Measurements from ENCODE around the gene HPN.
"Not testable (repeated sequence)": the region's sequence is repeated elsewhere in the genome, so short reads cannot be mapped to it uniquely, and the experiment has no call there.

HPN gene

GRCh38 chr19:35042954-35043604 is 1.6 kb downstream of the HPN start:
- DNase-seq = no peak

GRCh38 chr19:35043906-35044305 is 2.4 kb downstream of the HPN start:
- DNase-seq (no peak), ATAC-seq (no peak)

More at GRCh38 chr19:35042954-35043604, 1.6 kb downstream of the HPN start:
- no peak for ATAC-seq

- ATAC-seq = no peak
- peak; percentile 75 for DNase-seq
Observed at GRCh38 chr19:35044317-35045117, 3.0 kb downstream of the HPN start.

GRCh38 chr19:35045667-35046300 is 4.3 kb downstream of the HPN start:
- ATAC-seq (peak; percentile 87), DNase-seq (peak; percentile 43)

GRCh38 chr19:35046461-35046860 is 4.9 kb downstream of the HPN start:
- no peak for DNase-seq
- ATAC-seq = no peak

- DNase-seq = no peak
- ATAC-seq = no peak
Observed at GRCh38 chr19:35048911-35049411, 7.4 kb downstream of the HPN start.

GRCh38 chr19:35049456-35049855 is 7.9 kb downstream of the HPN start:
- ATAC-seq (no peak), DNase-seq (no peak)

- ATAC-seq, DNase-seq: not testable (repeated sequence)
Observed at GRCh38 chr19:35050662-35051061, 9.1 kb downstream of the HPN start.

GRCh38 chr19:35051268-35051667 is 9.7 kb downstream of the HPN start:
- not testable (repeated sequence) for ATAC-seq, DNase-seq

GRCh38 chr19:35051796-35052195 is 10.3 kb downstream of the HPN start:
- no peak for ATAC-seq
- no peak for DNase-seq

- ATAC-seq = no peak
- DNase-seq = no peak
Observed at GRCh38 chr19:35052599-35053190, 11.2 kb downstream of the HPN start.

- ATAC-seq (no peak), DNase-seq (no peak)
Observed at GRCh38 chr19:35053667-35054293, 12.3 kb downstream of the HPN start.

- DNase-seq = no peak
- no peak for ATAC-seq
Observed at GRCh38 chr19:35054626-35055025, 13.1 kb downstream of the HPN start.

GRCh38 chr19:35055715-35056179 is 14.2 kb downstream of the HPN start:
- DNase-seq (no peak), ATAC-seq (no peak)

GRCh38 chr19:35056513-35057063 is 15.1 kb downstream of the HPN start:
- DNase-seq (no peak), ATAC-seq (no peak)

GRCh38 chr19:35058370-35058769 is 16.8 kb downstream of the HPN start:
- ATAC-seq = no peak
- DNase-seq = no peak

GRCh38 chr19:35059006-35059798 is 17.7 kb downstream of the HPN start:
- DNase-seq (no peak), ATAC-seq (no peak)

GRCh38 chr19:35059799-35060091 is 18.2 kb downstream of the HPN start:
- DNase-seq (no peak), ATAC-seq (no peak)

- DNase-seq = no peak
- ATAC-seq = no peak
Observed at GRCh38 chr19:35060160-35060855, 18.8 kb downstream of the HPN start.

- ATAC-seq (no peak), DNase-seq (no peak)
Observed at GRCh38 chr19:35061583-35062373, 20.3 kb downstream of the HPN start.

All from stimulated activated naive CD8-positive, alpha-beta T cell treated with anti-CD3 and anti-CD28 coated beads, Interleukin-15, Interleukin-2, amounts not matched to agents 100 U/mL and 50 U/mL, for 24 hours (primary cell).